BLaER1 treated with 17β-estradiol and CSF1 and Interleukin-3, amounts not matched to agents 10 nM and 100 nM (cell line): ENCODE measurements around the gene TXNDC11.
A peak's percentile ranks its signal among the peaks of the same experiment; 100 is the strongest.

Experiments used
- H3K27ac ChIP-seq, 11 experiments: shearing (Covaris generic); formaldehyde crosslinking; 2 replicates each; pipeline ENCODE4 v1.8.1; 2022
- H3K27me3 ChIP-seq, 11 experiments: shearing (Covaris generic); formaldehyde crosslinking; 2 replicates each; pipeline ENCODE4 v1.8.1; 2022
- H3K36me3 ChIP-seq, 11 experiments: shearing (Covaris generic); formaldehyde crosslinking; 2 replicates each; pipeline ENCODE4 v1.8.1; 2022
- H3K4me1 ChIP-seq, 10 experiments: shearing (Covaris generic); formaldehyde crosslinking; 2 replicates each; pipeline ENCODE4 v1.8.1; 2022
- H3K4me2 ChIP-seq, 11 experiments: shearing (Covaris generic); formaldehyde crosslinking; 2 replicates each; pipeline ENCODE4 v1.8.1; 2022
- H3K4me3 ChIP-seq, 10 experiments: shearing (Covaris generic); formaldehyde crosslinking; 2 replicates each; pipeline ENCODE4 v1.8.1; 2022
- H3K9ac ChIP-seq, 11 experiments: shearing (Covaris generic); formaldehyde crosslinking; 2 replicates each; pipeline ENCODE4 v1.8.1; 2022
- H3K9me3 ChIP-seq, 11 experiments: shearing (Covaris generic); formaldehyde crosslinking; replicated peaks in 1 of 11; 2 replicates each; pipeline ENCODE4 v1.8.1; 2022
- H4K20me1 ChIP-seq, 11 experiments: shearing (Covaris generic); formaldehyde crosslinking; 2 replicates each; pipeline ENCODE4 v1.8.1; 2022
- Cebpa-rat ChIP-seq, 11 experiments: shearing (Covaris generic); IDR thresholded peaks; 2 replicates each; pipeline ENCODE4 v1.8.1; 2022

The TXNDC11 gene

GRCh38 chr16:11685844-11686618 is 56.6 kb downstream of the TXNDC11 start:
- no peak overlapping the region for H3K4me2 ChIP-seq
- H3K4me3 ChIP-seq: no peak overlapping the region
- H3K9me3 ChIP-seq: no peaks in the 10 kb centered on the region
- H3K4me1 ChIP-seq: peaks cover 67 to 94% (median 85%) of the 10 kb centered on the region in 10 experiments
- peak overlapping the region in 1 of 11 experiments; percentile 6; a peak in 1 of 22 replicates for H3K27ac ChIP-seq
- H3K27me3 ChIP-seq: no peaks in the 10 kb centered on the region
- no peak for TF ChIP-seq Cebpa-rat (IDR thresholded peaks at IDR 0.05)
- peaks cover 0 to 44% (median 14%) of the 10 kb centered on the region in 11 experiments; a peak in 17 of 22 replicates for H4K20me1 ChIP-seq
- no peak overlapping the region for H3K9ac ChIP-seq
- H3K36me3 ChIP-seq: peaks cover 63 to 74% (median 68%) of the 10 kb centered on the region in 11 experiments

GRCh38 chr16:11684231-11685025 is 58.2 kb downstream of the TXNDC11 start:
- Histone ChIP-seq H3K27me3 (no peaks in the 10 kb centered on the region), H3K9me3 (no peaks in the 10 kb centered on the region), H3K27ac (peak overlapping the region in 5 of 11 experiments; percentile 9 to 88 (median 79); a peak in 8 of 22 replicates), H3K36me3 (peaks cover 63 to 80% (median 73%) of the 10 kb centered on the region in 11 experiments), H3K4me2 (peak overlapping the region in 10 of 11 experiments; percentile 84 to 99 (median 96); a peak in 19 of 22 replicates), H4K20me1 (peaks cover 0 to 60% (median 28%) of the 10 kb centered on the region in 11 experiments; a peak in 19 of 22 replicates), H3K4me3 (no peak overlapping the region), H3K9ac (peak overlapping the region in 5 of 11 experiments; percentile 47 to 74 (median 74); a peak in 9 of 22 replicates), H3K4me1 (peaks cover 67 to 94% (median 85%) of the 10 kb centered on the region in 10 experiments)
- no peak for TF ChIP-seq Cebpa-rat (IDR thresholded peaks at IDR 0.05)

- H3K4me1 ChIP-seq: peaks cover 69 to 94% (median 85%) of the 10 kb centered on the region in 10 experiments
- no peak overlapping the region; a peak in 1 of 20 replicates for H3K4me3 ChIP-seq
- no peak for TF ChIP-seq Cebpa-rat (IDR thresholded peaks at IDR 0.05)
- peak overlapping the region; percentile 78 to 99 (median 96) for H3K4me2 ChIP-seq
- H4K20me1 ChIP-seq: peaks cover 13 to 73% (median 41%) of the 10 kb centered on the region in 11 experiments; a peak in 20 of 22 replicates
- peak overlapping the region in 10 of 11 experiments; percentile 21 to 88 (median 71); a peak in 19 of 22 replicates for H3K27ac ChIP-seq
- H3K27me3 ChIP-seq: no peaks in the 10 kb centered on the region
- H3K9ac ChIP-seq: peak overlapping the region in 9 of 11 experiments; percentile 1 to 74 (median 59); a peak in 15 of 22 replicates
- H3K9me3 ChIP-seq: no peaks in the 10 kb centered on the region
- H3K36me3 ChIP-seq: peaks cover 74 to 90% (median 79%) of the 10 kb centered on the region in 11 experiments
These were observed 59.5 kb downstream of the TXNDC11 start for GRCh38 chr16:11683145-11683544.

- peak overlapping the region in 10 of 11 experiments; percentile 21 to 88 (median 71); a peak in 19 of 22 replicates for H3K27ac ChIP-seq
- H3K9ac ChIP-seq: peak overlapping the region in 10 of 11 experiments; percentile 1 to 74 (median 54); a peak in 17 of 22 replicates
These were observed 60.0 kb downstream of the TXNDC11 start for GRCh38 chr16:11682655-11683096.

GRCh38 chr16:11681976-11682654 is 60.5 kb downstream of the TXNDC11 start:
- Histone ChIP-seq H3K27me3 (no peaks in the 10 kb centered on the region), H3K9ac (peak overlapping the region in 10 of 11 experiments; percentile 9 to 74 (median 54); a peak in 17 of 22 replicates), H3K4me3 (peak overlapping the region in 3 of 10 experiments; percentile 18 to 32 (median 21); a peak in 2 of 20 replicates), H3K4me2 (peak overlapping the region; percentile 78 to 99 (median 96)), H3K9me3 (no peaks in the 10 kb centered on the region), H3K36me3 (peaks cover 72 to 90% (median 79%) of the 10 kb centered on the region in 11 experiments), H4K20me1 (peaks cover 23 to 83% (median 51%) of the 10 kb centered on the region in 11 experiments), H3K27ac (peak overlapping the region in 10 of 11 experiments; percentile 21 to 88 (median 71); a peak in 19 of 22 replicates), H3K4me1 (peaks cover 70 to 94% (median 85%) of the 10 kb centered on the region in 10 experiments)
- TF ChIP-seq Cebpa-rat (IDR thresholded peaks at IDR 0.05): no peak

More at GRCh38 chr16:11682655-11683096, 60.0 kb downstream of the TXNDC11 start:
- no peak for TF ChIP-seq Cebpa-rat (IDR thresholded peaks at IDR 0.05)
- Histone ChIP-seq H3K27me3 (no peaks in the 10 kb centered on the region), H3K4me3 (peak overlapping the region in 1 of 10 experiments; percentile 21; a peak in 1 of 20 replicates), H3K9me3 (no peaks in the 10 kb centered on the region), H4K20me1 (peaks cover 17 to 77% (median 46%) of the 10 kb centered on the region in 11 experiments; a peak in 21 of 22 replicates), H3K4me1 (peaks cover 69 to 94% (median 85%) of the 10 kb centered on the region in 10 experiments), H3K4me2 (peak overlapping the region; percentile 78 to 99 (median 96)), H3K36me3 (peaks cover 74 to 90% (median 79%) of the 10 kb centered on the region in 11 experiments)

GRCh38 chr16:11681556-11681955 is 61.1 kb downstream of the TXNDC11 start:
- H3K9ac ChIP-seq: peak overlapping the region in 8 of 11 experiments; percentile 22 to 74 (median 64); a peak in 14 of 22 replicates
- H3K27ac ChIP-seq: peak overlapping the region in 8 of 11 experiments; percentile 46 to 88 (median 76); a peak in 16 of 22 replicates
- TF ChIP-seq Cebpa-rat (IDR thresholded peaks at IDR 0.05): peak in 6 of 11 experiments; percentile 43 to 88 (median 78); a peak in 10 of 22 replicates
- H3K4me1 ChIP-seq: peaks cover 76 to 94% (median 86%) of the 10 kb centered on the region in 10 experiments
- H3K4me3 ChIP-seq: peak overlapping the region in 5 of 10 experiments; percentile 2 to 32 (median 18); a peak in 5 of 20 replicates
- H3K36me3 ChIP-seq: peaks cover 71 to 90% (median 79%) of the 10 kb centered on the region in 11 experiments
- no peaks in the 10 kb centered on the region for H3K27me3 ChIP-seq
- no peaks in the 10 kb centered on the region for H3K9me3 ChIP-seq
- peaks cover 29 to 89% (median 57%) of the 10 kb centered on the region in 11 experiments for H4K20me1 ChIP-seq
- H3K4me2 ChIP-seq: peak overlapping the region; percentile 78 to 99 (median 96)

- Histone ChIP-seq H3K27me3 (no peaks in the 10 kb centered on the region), H3K9ac (peak overlapping the region in 9 of 11 experiments; percentile 4 to 74 (median 59); a peak in 12 of 22 replicates), H4K20me1 (peaks cover 42 to 100% (median 70%) of the 10 kb centered on the region in 11 experiments), H3K4me3 (no peak overlapping the region), H3K9me3 (no peaks in the 10 kb centered on the region), H3K4me1 (peaks cover 89 to 100% (median 98%) of the 10 kb centered on the region in 10 experiments), H3K36me3 (peaks cover 68 to 90% (median 79%) of the 10 kb centered on the region in 11 experiments), H3K4me2 (peak overlapping the region; percentile 78 to 99 (median 96)), H3K27ac (peak overlapping the region in 8 of 11 experiments; percentile 46 to 88 (median 76); a peak in 15 of 22 replicates)
- no peak for TF ChIP-seq Cebpa-rat (IDR thresholded peaks at IDR 0.05)
These were observed 62.4 kb downstream of the TXNDC11 start for GRCh38 chr16:11679941-11680911.
